Peyer's patch (tissue), 4 donors: ENCODE data around the gene CNTNAP5. TPM values are rescaled to one million over a fixed set of nuclear protein-coding genes. Genes with fewer than 3 reads are reported as not detected.

Source experiments
- DNase-seq, 3 donors: peaks; one replicate each; pipeline ENCODE4 v3.0.0-alpha.2; 2017 to 2019
- H3K27ac ChIP-seq, 4 donors: fragments of 200-600 bp; sonication (generic); one replicate each; pipeline ENCODE4 v1.5.1; 2016 to 2019
- H3K27me3 ChIP-seq, 2 donors: fragments of 200-600 bp; sonication (generic); one replicate each; pipeline ENCODE4 v1.5.1; 2019
- H3K36me3 ChIP-seq, 3 donors: fragments of 200-600 bp; sonication (generic); one replicate each; pipeline ENCODE4 v1.5.1; 2016 to 2019
- H3K4me1 ChIP-seq, 4 donors: fragments of 200-600 bp; sonication (generic); one replicate each; pipeline ENCODE4 v1.5.1; 2016 to 2019
- H3K4me3 ChIP-seq, 4 donors: fragments of 200-600 bp; sonication (generic); 1 replicate in 3 of 4; 2 replicates in 1 of 4; pipeline ENCODE4 v1.5.1; 2016 to 2019; ENCODE audit warnings: mild to moderate bottlenecking in 1 of 4
- H3K9me3 ChIP-seq, 4 donors: fragments of 200-600 bp; sonication (generic); one replicate each; pipeline ENCODE4 v1.5.1; 2016 to 2019; ENCODE audit warnings: mild to moderate bottlenecking in 1 of 4
- CTCF ChIP-seq, 6 experiments: fragments of 450-650 bp in 4 of 6; fragments of 200-600 bp in 2 of 6; sonication (generic) in 1 of 6; IDR thresholded peaks; one replicate each; pipeline ENCODE4 v1.5.1; 2017 to 2019; ENCODE audit warnings: antibody characterized with exemption in 6 of 6, mild to moderate bottlenecking in 3 of 6, moderate library complexity in 1 of 6
- POLR2A ChIP-seq, 2 donors: fragments of 450-650 bp; IDR thresholded peaks; one replicate each; pipeline ENCODE4 v1.5.1; 2017; ENCODE audit warnings: antibody characterized with exemption in 2 of 2, mild to moderate bottlenecking in 2 of 2, moderate library complexity in 2 of 2
- total RNA-seq, 4 donors: library from RNA; depleted of rRNA; stranded (reverse); fragments of >200 nt; gene quantifications; one replicate each; pipeline ENCODE4 v1.1.0, GENCODE V29; 2016

Gene CNTNAP5
- total RNA-seq, 4 donors from 2014 or later, result not detected

- Histone ChIP-seq H3K27ac (no peak overlapping the region), H3K4me1 (no peaks in the 10 kb centered on the region), H3K27me3 (no peaks in the 10 kb centered on the region), H3K36me3 (no peaks in the 10 kb centered on the region), H3K9me3 (no peaks in the 10 kb centered on the region), H3K4me3 (no peak overlapping the region)
- no peak for DNase-seq
- TF ChIP-seq POLR2A (IDR thresholded peaks at IDR 0.05), result no peak
- TF ChIP-seq CTCF (IDR thresholded peaks at IDR 0.05), result no peak
These were observed 291.0 kb downstream of the CNTNAP5 start for GRCh38 chr2:124316133-124316532.

GRCh38 chr2:124316881-124317605 lies 292.0 kb downstream of the CNTNAP5 start:
- H3K4me1 ChIP-seq, result no peaks in the 10 kb centered on the region
- TF ChIP-seq POLR2A (IDR thresholded peaks at IDR 0.05), result no peak
- H3K27me3 ChIP-seq, result no peaks in the 10 kb centered on the region
- H3K36me3 ChIP-seq, result no peaks in the 10 kb centered on the region
- no peaks in the 10 kb centered on the region for H3K9me3 ChIP-seq
- H3K27ac ChIP-seq, result no peak overlapping the region
- DNase-seq, result no peak
- H3K4me3 ChIP-seq, result no peak overlapping the region

- TF ChIP-seq CTCF (IDR thresholded peaks at IDR 0.05) (no peak), POLR2A (IDR thresholded peaks at IDR 0.05) (no peak)
- Histone ChIP-seq H3K9me3 (no peaks in the 10 kb centered on the region), H3K27ac (no peak overlapping the region), H3K27me3 (no peaks in the 10 kb centered on the region), H3K4me1 (no peaks in the 10 kb centered on the region), H3K36me3 (no peaks in the 10 kb centered on the region), H3K4me3 (no peak overlapping the region)
- DNase-seq, result no peak
These were observed 292.5 kb downstream of the CNTNAP5 start for GRCh38 chr2:124317628-124318027.

GRCh38 chr2:124318913-124319312 lies 293.8 kb downstream of the CNTNAP5 start:
- Histone ChIP-seq H3K4me1 (no peaks in the 10 kb centered on the region), H3K4me3 (no peak overlapping the region), H3K36me3 (no peaks in the 10 kb centered on the region), H3K27me3 (no peaks in the 10 kb centered on the region), H3K9me3 (no peaks in the 10 kb centered on the region), H3K27ac (no peak overlapping the region)
- TF ChIP-seq CTCF (IDR thresholded peaks at IDR 0.05) (no peak), POLR2A (IDR thresholded peaks at IDR 0.05) (no peak)
- DNase-seq, result no peak

- no peak overlapping the region for H3K4me3 ChIP-seq
- no peak overlapping the region for H3K27ac ChIP-seq
- H3K9me3 ChIP-seq, result no peaks in the 10 kb centered on the region
- no peak for TF ChIP-seq POLR2A (IDR thresholded peaks at IDR 0.05)
- no peak for TF ChIP-seq CTCF (IDR thresholded peaks at IDR 0.05)
- no peaks in the 10 kb centered on the region for H3K36me3 ChIP-seq
- H3K4me1 ChIP-seq, result no peaks in the 10 kb centered on the region
- no peak for DNase-seq
- no peaks in the 10 kb centered on the region for H3K27me3 ChIP-seq
These were observed 294.5 kb downstream of the CNTNAP5 start for GRCh38 chr2:124319577-124319976.

- H3K27me3 ChIP-seq, result no peaks in the 10 kb centered on the region
- no peak for DNase-seq
- H3K36me3 ChIP-seq, result no peaks in the 10 kb centered on the region
- H3K4me1 ChIP-seq, result no peaks in the 10 kb centered on the region
- H3K9me3 ChIP-seq, result no peaks in the 10 kb centered on the region
- TF ChIP-seq CTCF (IDR thresholded peaks at IDR 0.05) (no peak), POLR2A (IDR thresholded peaks at IDR 0.05) (no peak)
- no peak overlapping the region for H3K4me3 ChIP-seq
- H3K27ac ChIP-seq, result no peak overlapping the region
These were observed 295.1 kb downstream of the CNTNAP5 start for GRCh38 chr2:124320051-124320688.
